ENCODE measurements around the gene CXCL1. TPM values are rescaled to one million over a fixed set of nuclear protein-coding genes. Genes with fewer than 3 reads are reported as not detected.

Gene CXCL1
- total and polyA plus RNA-seq, 7 donors = 1.5 to 222 (median 6.8) TPM

DNA sequence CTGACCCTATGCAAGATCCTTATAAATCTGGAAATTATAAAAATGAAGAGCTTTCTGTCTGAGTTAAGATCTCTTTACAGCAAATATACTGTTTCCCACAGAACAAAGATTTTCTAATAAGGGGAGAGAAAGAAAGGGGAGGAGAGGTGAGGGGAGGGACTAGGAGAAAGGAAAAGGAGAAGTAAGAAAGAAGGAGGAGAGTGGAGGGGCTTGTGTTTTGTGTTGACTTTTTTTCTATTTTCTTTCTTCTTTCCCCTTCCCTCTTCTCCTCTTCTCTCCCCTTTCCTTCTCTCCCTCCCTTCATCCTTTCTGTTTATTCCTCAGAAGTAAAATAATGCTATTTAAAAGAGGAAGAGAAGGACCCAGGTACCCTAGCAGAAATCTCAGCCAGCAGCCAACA lies 26.5 kb upstream of the CXCL1 start:
- H3K27ac ChIP-seq = no peak overlapping the region
- no peaks in the 10 kb centered on the region for H3K4me1 ChIP-seq
- H3K4me3 ChIP-seq = no peak overlapping the region
- DNase-seq = no peak
- H3K27me3 ChIP-seq = peaks cover 0 to 3% (median 0%) of the 10 kb centered on the region in 3 donors
- no peak for TF ChIP-seq POLR2A (IDR thresholded peaks at IDR 0.05)
- no peak for TF ChIP-seq CTCF (IDR thresholded peaks at IDR 0.05)
- no peak for TF ChIP-seq EP300 (IDR thresholded peaks at IDR 0.05)
- TF ChIP-seq POLR2AphosphoS5 (IDR thresholded peaks at IDR 0.05) = no peak
- H3K9me3 ChIP-seq = no peaks in the 10 kb centered on the region
- intact Hi-C loops (cut with DNase I) = no loop called here
- no peaks in the 10 kb centered on the region for H3K36me3 ChIP-seq

- H3K9me3 ChIP-seq = no peaks in the 10 kb centered on the region
- no peaks in the 10 kb centered on the region for H3K27me3 ChIP-seq
- no peaks in the 10 kb centered on the region for H3K36me3 ChIP-seq
- H3K27ac ChIP-seq = no peak overlapping the region
- H3K4me3 ChIP-seq = no peak overlapping the region
- intact Hi-C loops (cut with DNase I) = no loop called here
- DNase-seq = no peak
- no peak for TF ChIP-seq EP300 (IDR thresholded peaks at IDR 0.05)
- TF ChIP-seq POLR2AphosphoS5 (IDR thresholded peaks at IDR 0.05) = no peak
- no peak for TF ChIP-seq POLR2A (IDR thresholded peaks at IDR 0.05)
- no peak for TF ChIP-seq CTCF (IDR thresholded peaks at IDR 0.05)
- no peaks in the 10 kb centered on the region for H3K4me1 ChIP-seq
Observed at GRCh38 chr4:73843369-73843768, 25.8 kb upstream of the CXCL1 start.

- no peaks in the 10 kb centered on the region for H3K9me3 ChIP-seq
- H3K27ac ChIP-seq = no peak overlapping the region
- H3K27me3 ChIP-seq = no peaks in the 10 kb centered on the region
- DNase-seq = no peak
- H3K4me3 ChIP-seq = no peak overlapping the region
- H3K36me3 ChIP-seq = no peaks in the 10 kb centered on the region
- intact Hi-C loops (cut with DNase I) = no loop called here
- no peaks in the 10 kb centered on the region for H3K4me1 ChIP-seq
- 77 to 79% methylated on average over 3 of the region's 3 CpGs for WGBS, 2 donors
- TF ChIP-seq POLR2AphosphoS5 (IDR thresholded peaks at IDR 0.05) = no peak
Observed at GRCh38 chr4:73844345-73844744, 24.8 kb upstream of the CXCL1 start.

DNA sequence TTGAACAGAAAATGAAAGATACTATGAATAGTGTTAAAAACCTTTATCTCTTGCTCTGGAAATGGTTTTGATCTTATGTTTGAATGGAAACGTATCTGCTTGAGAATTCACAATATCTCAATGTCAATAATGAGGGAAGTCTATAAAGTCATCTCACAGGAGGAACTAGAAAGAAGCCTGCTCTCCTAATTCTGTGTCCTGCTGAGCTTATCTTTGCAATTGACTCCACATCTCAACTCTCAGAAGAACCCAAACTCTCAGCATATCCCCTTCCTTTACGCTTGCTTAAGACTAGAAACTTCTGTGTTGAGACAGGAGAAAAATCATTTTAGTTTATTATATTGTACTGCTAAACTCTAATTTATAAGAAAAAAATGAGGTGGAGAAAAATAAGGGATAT lies 24.4 kb upstream of the CXCL1 start:
- H3K27me3 ChIP-seq = no peaks in the 10 kb centered on the region
- H3K4me1 ChIP-seq = no peaks in the 10 kb centered on the region
- no peak overlapping the region for H3K4me3 ChIP-seq
- no peak for DNase-seq
- TF ChIP-seq CTCF (IDR thresholded peaks at IDR 0.05) = no peak
- no peak for TF ChIP-seq POLR2A (IDR thresholded peaks at IDR 0.05)
- H3K9me3 ChIP-seq = no peaks in the 10 kb centered on the region
- no peak overlapping the region for H3K27ac ChIP-seq
- 68 to 71% methylated on average over 2 of the region's 2 CpGs for WGBS, 2 donors
- H3K36me3 ChIP-seq = no peaks in the 10 kb centered on the region
- intact Hi-C loops (cut with DNase I) = no loop called here

GRCh38 chr4:73847526-73848182 lies 21.5 kb upstream of the CXCL1 start:
- no peak overlapping the region for H3K27ac ChIP-seq
- no peak overlapping the region for H3K4me3 ChIP-seq
- no peaks in the 10 kb centered on the region for H3K27me3 ChIP-seq
- DNase-seq = no peak
- no peaks in the 10 kb centered on the region for H3K36me3 ChIP-seq
- 87 to 97% methylated on average over 3 of the region's 3 CpGs for WGBS, 2 donors
- TF ChIP-seq POLR2AphosphoS5 (IDR thresholded peaks at IDR 0.05) = no peak
- TF ChIP-seq EP300 (IDR thresholded peaks at IDR 0.05) = no peak
- TF ChIP-seq CTCF (IDR thresholded peaks at IDR 0.05) = no peak
- no peak for TF ChIP-seq POLR2A (IDR thresholded peaks at IDR 0.05)
- no peaks in the 10 kb centered on the region for H3K9me3 ChIP-seq
- no peaks in the 10 kb centered on the region for H3K4me1 ChIP-seq
- intact Hi-C loops (cut with DNase I) = no loop called here

Data from sigmoid colon (tissue), 7 donors.